Stimulated activated CD4-positive, alpha-beta T cell treated with anti-CD3 and anti-CD28 coated beads, TNF-alpha, amount 100 ng/mL, for 1 hour (primary cell): ENCODE data around the gene GPR31.

Source experiments
- DNase-seq, 3 donors: peaks; one replicate each; pipeline ENCODE4 v3.0.0-alpha.2; 2020; ENCODE audit warnings: low read depth in 3 of 3, low spot score in 1 of 3

Gene GPR31

GRCh38 chr6:167140589-167141474 is 16.9 kb downstream of the GPR31 start:
- no peak for DNase-seq

- DNase-seq = no peak
Observed at GRCh38 chr6:167139761-167140160, 18.0 kb downstream of the GPR31 start.

- no peak for DNase-seq
Observed at GRCh38 chr6:167137881-167138280, 19.9 kb downstream of the GPR31 start.

- no peak for DNase-seq
Observed at GRCh38 chr6:167137081-167137480, 20.7 kb downstream of the GPR31 start.

- DNase-seq = no peak
Observed at GRCh38 chr6:167136376-167136775, 21.4 kb downstream of the GPR31 start.

- DNase-seq = no peak
Observed at GRCh38 chr6:167134448-167135328, 23.1 kb downstream of the GPR31 start.

- no peak for DNase-seq
Observed at GRCh38 chr6:167130712-167131684, 26.8 kb downstream of the GPR31 start.

- DNase-seq = no peak
Observed at GRCh38 chr6:167130008-167130677, 27.6 kb downstream of the GPR31 start.

- no peak for DNase-seq
Observed at GRCh38 chr6:167129562-167129961, 28.2 kb downstream of the GPR31 start.

- no peak for DNase-seq
Observed at GRCh38 chr6:167129159-167129558, 28.6 kb downstream of the GPR31 start.

GRCh38 chr6:167127785-167128531 is 29.8 kb downstream of the GPR31 start:
- no peak for DNase-seq

GRCh38 chr6:167125855-167126349 is 31.9 kb downstream of the GPR31 start:
- no peak for DNase-seq

GRCh38 chr6:167125410-167125809 is 32.4 kb downstream of the GPR31 start:
- no peak for DNase-seq

- no peak for DNase-seq
Observed at GRCh38 chr6:167124753-167125152, 33.0 kb downstream of the GPR31 start.

- no peak for DNase-seq
Observed at GRCh38 chr6:167122827-167123657, 34.7 kb downstream of the GPR31 start, which contains the start of gene CCR6. Gene CCR6 (plus strand): TSS chr6:167123096. CDS start chr6:167136135, 13,039 bp downstream.

GRCh38 chr6:167122041-167122826 is 35.5 kb downstream of the GPR31 start:
- DNase-seq = no peak

GRCh38 chr6:167121335-167121841 is 36.4 kb downstream of the GPR31 start:
- no peak for DNase-seq

GRCh38 chr6:167120583-167120903 is 37.2 kb downstream of the GPR31 start:
- no peak for DNase-seq
